Left lobe of liver (tissue), 2 donors: ENCODE measurements around the gene NF1. TPM values are rescaled to one million over a fixed set of nuclear protein-coding genes. Genes with fewer than 3 reads are reported as not detected.
"Not testable (repeated sequence)": the region's sequence is repeated elsewhere in the genome, so short reads cannot be mapped to it uniquely, and the experiment has no call there.

ENCODE experiments used
- ATAC-seq: fragments of 200-7000 bp; cut with Tn5 transposase; one replicate; pipeline ENCODE4 v1.9.1; 2020; ENCODE audit warnings: mild to moderate bottlenecking, moderate library complexity
- DNase-seq: peaks from one replicate; pipeline ENCODE4 v3.0.0-alpha.2; 2020; ENCODE audit warnings: low spot score
- total RNA-seq: library from RNA; stranded (reverse); gene quantifications from one replicate; pipeline ENCODE4 v1.2.1, GENCODE V29; 2021
- donor health status: DM: no; HTN: no; CAD: no; lungs with moderate emphysema.
- donor health status: DM: no; HTN: yes; CAD: no.

The NF1 gene
- total RNA-seq, 1 donor from 2014 or later = 20.4 TPM

- no peak for ATAC-seq
Observed at GRCh38 chr17:31379597-31380205, 284.9 kb downstream of the NF1 start.

GRCh38 chr17:31381165-31381668, 286.4 kb downstream of the NF1 start:
- ATAC-seq (no peak), DNase-seq (no peak)

More at GRCh38 chr17:31379597-31380205, 284.9 kb downstream of the NF1 start:
- DNase-seq = no peak

GRCh38 chr17:31382668-31383275, 288.0 kb downstream of the NF1 start:
- not testable (repeated sequence) for ATAC-seq, DNase-seq

GRCh38 chr17:31383488-31383887, 288.7 kb downstream of the NF1 start:
- not testable (repeated sequence) for DNase-seq, ATAC-seq

- DNase-seq (no peak), ATAC-seq (no peak)
Observed at GRCh38 chr17:31385428-31386285, 290.9 kb downstream of the NF1 start.

- ATAC-seq (no peak), DNase-seq (no peak)
Observed at GRCh38 chr17:31386542-31387075, 291.8 kb downstream of the NF1 start.

GRCh38 chr17:31387438-31387837, 292.7 kb downstream of the NF1 start:
- ATAC-seq = no peak
- DNase-seq = no peak

- DNase-seq = no peak
- ATAC-seq = no peak
Observed at GRCh38 chr17:31388351-31388750, 293.6 kb downstream of the NF1 start.

- DNase-seq = no peak
- peak; percentile 31 for ATAC-seq
Observed at GRCh38 chr17:31388770-31389656, 294.2 kb downstream of the NF1 start.

GRCh38 chr17:31389657-31390381, 295.0 kb downstream of the NF1 start:
- DNase-seq (no peak), ATAC-seq (no peak)

- DNase-seq (no peak), ATAC-seq (no peak)
Observed at GRCh38 chr17:31390426-31390747, 295.6 kb downstream of the NF1 start.

- DNase-seq (peak; percentile 37), ATAC-seq (peak; percentile 5)
Observed at GRCh38 chr17:31390748-31391495, 296.1 kb downstream of the NF1 start.

GRCh38 chr17:31391496-31391949, 296.7 kb downstream of the NF1 start, which contains the start of gene RAB11FIP4:
TSS of gene RAB11FIP4 (plus strand) at chr17:31391675. CDS start at chr17:31391853, 178 bp downstream.
- ATAC-seq = peak; percentile 39
- no peak for DNase-seq

- ATAC-seq = no peak
- peak; percentile 38 for DNase-seq
Observed at GRCh38 chr17:31392002-31392855, 297.5 kb downstream of the NF1 start.

GRCh38 chr17:31392856-31393748, 298.3 kb downstream of the NF1 start:
- no peak for ATAC-seq
- peak; percentile 41 for DNase-seq

GRCh38 chr17:31393749-31394146, 299.0 kb downstream of the NF1 start:
- DNase-seq = no peak
- no peak for ATAC-seq

- ATAC-seq = peak; percentile 71
- peak; percentile 49 for DNase-seq
Observed at GRCh38 chr17:31394544-31394943, 299.8 kb downstream of the NF1 start.
